NCI-H2029 treated with DMSO at 0.1 percent for 48 hours (cell line): ENCODE measurements around the gene YIPF6.
"Not testable (repeated sequence)": the region's sequence is repeated elsewhere in the genome, so short reads cannot be mapped to it uniquely, and the experiment has no call there.

Experiments used
- DNase-seq: peaks from one replicate; lab custom pipeline; 2025; lab: John Stamatoyannopoulos, UW

YIPF6 gene, protein sequence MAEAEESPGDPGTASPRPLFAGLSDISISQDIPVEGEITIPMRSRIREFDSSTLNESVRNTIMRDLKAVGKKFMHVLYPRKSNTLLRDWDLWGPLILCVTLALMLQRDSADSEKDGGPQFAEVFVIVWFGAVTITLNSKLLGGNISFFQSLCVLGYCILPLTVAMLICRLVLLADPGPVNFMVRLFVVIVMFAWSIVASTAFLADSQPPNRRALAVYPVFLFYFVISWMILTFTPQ

DNA sequence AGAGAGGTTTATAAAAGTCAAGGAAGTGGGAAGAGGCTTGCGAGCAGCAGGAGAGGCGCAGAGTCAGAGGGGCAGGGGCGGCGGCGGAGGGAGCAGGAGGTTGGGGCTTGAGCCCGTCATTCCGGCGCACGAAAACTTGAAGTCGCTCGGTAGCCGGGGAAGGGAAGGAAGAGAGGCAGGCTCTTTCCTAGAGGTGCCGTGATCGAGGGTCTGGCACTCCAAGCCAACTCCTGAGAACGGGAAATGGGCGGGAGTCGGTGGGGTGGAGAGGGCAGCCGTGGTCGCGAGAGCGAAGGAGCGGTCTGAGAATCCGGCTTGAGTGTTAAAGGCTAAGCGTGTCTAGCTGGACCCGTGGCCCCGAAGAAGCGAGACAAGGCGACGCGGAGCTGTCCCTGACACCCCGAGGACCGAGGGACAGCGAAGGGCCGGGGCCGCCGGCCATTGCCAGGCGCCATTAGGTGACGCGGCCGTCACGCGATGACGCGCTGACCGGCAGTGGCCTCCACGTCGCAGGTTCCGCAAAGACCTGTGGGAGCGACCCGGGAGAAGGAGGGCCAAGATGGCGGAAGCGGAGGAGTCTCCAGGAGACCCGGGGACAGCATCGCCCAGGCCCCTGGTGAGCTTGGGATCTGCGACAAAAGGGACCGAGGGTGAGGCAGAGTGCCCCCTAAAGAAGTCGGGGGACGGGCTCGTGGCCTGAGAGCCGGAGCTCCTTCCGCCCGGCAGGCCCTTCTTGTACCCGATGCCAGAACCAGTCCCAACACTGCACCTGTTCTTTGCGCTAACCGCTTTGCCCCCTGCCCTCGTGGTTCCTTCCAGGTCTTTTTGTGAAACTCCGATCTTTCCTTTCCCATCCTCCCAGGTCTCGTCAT is at the start of gene YIPF6:
YIPF6 (plus strand) TSS at position 544 of the 872 bp plus-strand sequence; CDS start at position 560, 16 bp downstream.
- DNase-seq, result peak; percentile 2

DNA sequence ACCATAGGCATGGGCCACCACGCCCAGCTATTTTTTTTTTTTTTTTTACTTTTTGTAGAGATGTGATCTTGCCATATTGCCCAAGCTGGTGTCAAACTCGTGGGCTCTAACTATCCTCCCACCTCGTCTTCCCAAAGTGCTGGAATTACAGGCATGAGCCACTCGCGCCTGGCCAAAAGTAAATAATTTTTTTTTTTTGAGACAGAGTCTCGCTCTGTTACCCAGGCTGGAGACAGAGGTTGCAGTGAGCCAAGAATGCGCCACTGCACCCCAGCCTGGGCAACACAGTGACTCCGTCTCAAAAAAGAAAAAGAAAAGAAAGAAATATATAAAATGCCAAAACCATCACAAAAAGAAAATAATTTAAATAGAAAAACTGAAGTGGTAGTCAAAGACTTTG is 47.1 kb upstream of the YIPF6 start:
- no peak for DNase-seq

DNA sequence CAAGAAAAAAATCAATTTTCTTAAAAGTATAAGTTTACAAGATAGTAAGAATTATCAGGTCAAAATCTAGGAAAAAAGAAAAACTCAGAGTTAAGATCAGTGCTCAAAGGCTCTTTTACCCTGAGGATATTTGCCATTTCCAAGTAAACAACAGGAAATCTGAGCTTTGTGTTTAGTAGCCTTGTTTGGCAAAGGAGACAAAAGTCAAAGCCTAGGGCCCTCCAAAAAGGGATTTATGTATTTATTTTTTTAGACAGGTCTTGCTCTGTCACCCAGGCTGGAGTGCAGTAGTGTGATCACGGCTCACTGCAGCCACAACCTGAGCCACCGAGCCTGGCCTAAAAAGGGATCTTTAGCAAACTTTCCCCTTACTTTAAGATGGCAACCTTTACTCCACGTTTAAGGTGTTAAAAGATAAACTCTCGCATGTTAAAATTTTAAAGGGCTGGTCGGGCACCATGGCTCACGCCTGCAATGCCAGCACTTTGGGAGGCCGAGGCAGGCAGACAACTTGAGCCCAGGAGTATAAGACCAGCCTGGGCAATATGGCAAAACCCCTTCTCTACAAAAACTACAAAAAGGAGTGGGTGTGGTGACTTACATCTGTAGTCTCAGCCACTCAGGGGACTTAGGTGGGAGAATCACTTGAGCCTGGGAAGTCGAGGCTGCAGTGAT is 44.2 kb upstream of the YIPF6 start:
- DNase-seq, result no peak

DNA sequence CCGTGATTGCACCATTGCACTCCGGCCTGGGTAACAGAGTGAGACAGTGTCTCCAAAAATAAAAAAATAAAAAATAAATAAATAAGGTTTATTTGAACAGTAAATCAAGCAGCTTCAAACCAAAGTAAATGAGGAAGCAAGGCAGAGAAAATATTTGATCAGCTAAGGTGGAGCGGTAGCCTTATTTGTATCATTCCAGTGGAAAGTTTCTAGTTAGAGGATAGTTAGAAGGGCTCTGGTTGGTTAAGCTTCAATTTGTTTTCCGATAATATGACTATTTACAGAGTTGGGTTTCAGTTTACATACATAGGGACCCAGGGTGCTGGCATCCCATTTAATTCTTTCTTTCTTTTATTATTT is 43.7 kb upstream of the YIPF6 start:
- no peak for DNase-seq

DNA sequence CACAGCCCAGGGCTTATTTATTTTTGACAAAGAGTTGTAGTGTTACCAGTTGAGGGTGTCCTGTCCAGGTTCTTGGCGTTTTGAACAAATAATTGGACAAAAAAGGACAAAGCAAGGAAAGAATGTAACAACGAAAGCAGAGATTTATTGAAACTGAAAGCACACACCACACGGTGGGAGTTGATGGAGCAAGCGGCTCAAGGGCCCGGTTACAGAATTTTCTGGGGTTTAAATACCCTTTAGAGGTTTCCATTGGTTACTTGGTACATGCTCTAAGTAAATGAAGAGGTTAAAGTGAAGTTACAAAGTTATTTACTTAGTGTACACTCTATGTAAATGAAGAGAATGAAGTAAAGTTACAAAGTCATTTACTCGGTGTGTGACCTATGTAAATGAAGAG is 37.8 kb upstream of the YIPF6 start:
- DNase-seq, result no peak

DNA sequence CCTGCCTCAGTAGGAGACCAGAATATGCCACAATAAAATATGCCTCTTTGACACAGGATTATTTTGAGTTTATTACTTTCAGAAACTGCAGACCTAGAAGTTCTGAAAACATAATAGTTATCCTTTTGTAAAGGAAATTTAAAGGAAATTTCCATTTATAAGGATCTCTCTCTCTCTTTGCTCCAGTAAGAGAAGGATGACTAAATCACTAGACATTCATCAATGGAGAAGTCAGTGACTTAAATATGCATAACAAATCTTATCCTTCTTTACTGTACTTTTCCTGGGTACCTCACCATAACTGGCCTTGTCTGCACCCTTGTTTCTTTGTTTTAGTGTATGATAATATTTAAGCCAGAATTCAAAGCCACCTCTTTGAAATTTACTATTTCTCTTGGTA is 37.3 kb upstream of the YIPF6 start:
- no peak for DNase-seq

DNA sequence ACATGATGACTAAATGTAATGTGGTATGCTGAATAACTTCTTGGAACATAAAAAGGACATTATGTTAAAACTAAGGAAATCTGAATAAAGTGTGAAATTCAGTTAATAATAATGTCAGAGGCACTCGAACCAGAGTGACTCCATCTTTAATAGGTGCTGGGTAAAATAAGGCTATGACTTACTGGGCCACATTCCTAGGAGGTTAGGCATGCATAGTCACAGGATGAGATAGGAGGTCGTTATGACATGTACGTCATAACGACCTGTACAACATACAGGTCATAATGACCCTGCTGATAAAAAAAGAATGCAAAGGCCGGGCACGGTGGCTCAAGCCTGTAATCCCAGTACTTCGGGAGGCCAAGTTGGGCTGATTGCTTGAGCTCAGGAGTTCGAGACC is 36.7 kb upstream of the YIPF6 start:
- no peak for DNase-seq

DNA sequence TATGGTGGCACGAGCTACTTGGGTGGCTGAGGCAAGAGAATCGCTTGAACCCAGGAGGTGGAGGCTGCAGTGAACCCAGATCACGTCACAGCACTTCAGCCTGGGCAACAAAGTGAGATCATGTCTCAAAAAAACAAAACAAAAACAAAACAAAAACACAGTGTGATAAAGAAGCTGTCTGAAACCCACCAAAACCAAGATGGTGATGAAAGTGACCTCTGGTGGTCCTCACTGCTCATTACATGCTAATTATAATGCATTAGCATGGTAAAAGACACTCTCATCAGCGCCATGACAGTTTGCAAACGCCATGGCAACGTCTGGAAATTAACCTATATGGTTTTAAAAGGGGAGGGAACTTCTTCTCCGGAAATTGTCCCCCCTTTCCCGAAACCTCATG is 36.2 kb upstream of the YIPF6 start:
- DNase-seq, result no peak

DNA sequence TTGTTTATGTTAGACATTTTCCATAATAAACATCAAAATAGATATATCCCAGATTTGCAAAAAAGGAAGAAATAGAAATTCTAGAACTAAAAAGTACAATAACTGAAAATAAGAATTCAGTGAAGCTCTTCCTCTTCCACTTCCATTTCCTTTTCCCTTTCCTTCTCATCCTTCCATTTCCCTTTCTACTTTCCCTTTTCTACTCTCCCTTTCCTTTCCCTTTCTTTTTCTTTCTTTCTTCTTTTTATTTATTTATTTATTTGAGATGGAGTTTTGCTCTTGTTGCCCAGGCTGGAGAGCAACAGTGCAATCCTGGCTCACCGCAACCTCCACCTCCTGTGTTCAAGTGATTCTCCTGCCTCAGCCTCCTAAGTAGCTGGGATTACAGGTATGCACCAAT is 35.0 kb upstream of the YIPF6 start:
- DNase-seq, result no peak

DNA sequence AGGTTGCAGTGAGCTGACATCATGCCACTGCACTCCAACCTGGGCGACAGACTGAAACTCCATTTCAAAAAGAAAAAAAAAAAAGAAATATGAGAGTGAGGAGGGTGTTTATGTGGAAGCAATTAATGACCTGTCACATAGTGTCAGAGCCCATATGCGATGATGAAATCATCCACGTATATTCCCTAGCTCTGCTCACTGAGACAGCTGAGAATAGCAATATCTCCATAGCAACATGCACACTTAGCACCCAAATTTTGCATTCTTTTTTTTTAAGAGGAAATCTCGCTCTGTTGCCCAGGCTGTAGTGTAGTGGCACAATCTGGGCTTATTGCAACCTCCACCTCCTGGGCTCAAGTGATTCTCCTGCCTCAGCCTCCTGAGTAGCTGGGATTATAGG is 34.1 kb upstream of the YIPF6 start:
- DNase-seq, result no peak

DNA sequence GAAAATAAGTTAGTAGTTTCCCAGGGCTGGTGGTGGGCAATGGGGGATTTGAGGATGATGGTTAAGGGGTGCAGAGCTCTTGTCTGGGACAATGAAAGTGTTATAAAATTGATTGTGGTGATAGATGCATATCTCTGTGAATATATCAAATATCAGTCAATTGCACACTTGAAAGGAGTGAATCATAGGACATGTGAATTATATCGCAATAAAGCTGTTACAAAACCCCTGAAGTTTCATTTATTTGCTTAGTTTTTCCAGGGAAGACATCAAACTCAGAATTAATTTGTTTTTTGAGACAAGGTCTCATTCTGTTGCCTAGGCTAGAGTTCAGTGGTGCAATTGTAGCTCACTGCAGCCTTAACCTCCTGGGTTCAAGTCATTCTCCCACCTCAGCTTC is 17.9 kb upstream of the YIPF6 start:
- DNase-seq, result no peak

DNA sequence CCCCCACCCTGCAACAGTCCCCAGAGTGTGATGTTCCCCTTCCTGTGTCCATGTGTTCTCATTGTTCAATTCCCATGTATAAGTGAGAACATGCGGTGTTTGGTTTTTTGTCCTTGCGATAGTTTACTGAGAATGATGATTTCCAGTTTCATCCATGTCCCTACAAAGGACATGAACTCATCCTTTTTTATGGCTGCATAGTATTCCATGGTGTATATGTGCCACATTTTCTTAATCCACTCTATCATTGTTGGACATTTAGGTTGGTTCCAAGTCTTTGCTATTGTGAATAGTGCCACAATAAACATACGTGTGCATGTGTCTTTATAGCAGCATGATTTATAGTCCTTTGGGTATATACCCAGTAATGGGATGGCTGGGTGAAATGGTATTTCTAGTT is 12.7 kb upstream of the YIPF6 start:
- DNase-seq, result not testable (repeated sequence)

DNA sequence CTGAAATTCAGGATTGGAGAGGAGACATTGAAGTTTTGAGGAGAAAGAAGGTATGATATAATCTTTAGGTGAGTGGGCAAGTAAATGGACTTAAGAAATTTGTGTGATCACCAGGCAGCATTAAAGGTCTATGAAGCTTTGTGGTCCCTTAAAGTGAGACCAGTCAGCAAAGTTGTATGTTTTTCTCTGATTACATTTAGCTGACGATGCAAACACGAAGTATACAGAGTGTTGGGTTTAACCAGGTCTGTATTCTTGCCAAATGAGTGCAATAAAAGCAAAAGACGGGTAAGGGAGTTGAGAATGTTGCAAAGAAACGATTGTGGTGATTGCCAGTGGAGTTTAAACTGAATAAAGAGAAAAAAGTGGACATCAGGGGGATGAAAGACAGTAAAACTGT is 11.6 kb upstream of the YIPF6 start:
- DNase-seq, result no peak

DNA sequence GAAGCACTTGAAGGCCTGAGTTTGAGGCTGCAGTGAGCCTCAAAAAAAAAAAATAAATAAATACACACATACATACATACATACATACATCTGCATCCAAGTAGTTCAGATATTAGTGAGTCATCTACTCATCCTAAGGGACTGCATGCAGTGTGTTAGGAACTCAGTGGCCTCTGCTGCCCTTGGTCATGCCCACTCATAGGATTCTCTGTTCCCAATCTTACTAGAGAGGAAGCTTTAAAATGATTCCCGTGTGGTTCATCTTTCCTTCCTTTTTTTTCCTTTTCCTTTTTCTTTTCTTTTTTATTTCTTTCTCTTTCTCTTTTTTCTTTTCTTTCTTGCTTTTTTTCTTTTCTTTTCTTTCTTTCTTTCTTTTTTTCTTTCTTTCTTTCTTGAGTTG is 10.9 kb upstream of the YIPF6 start:
- no peak for DNase-seq

DNA sequence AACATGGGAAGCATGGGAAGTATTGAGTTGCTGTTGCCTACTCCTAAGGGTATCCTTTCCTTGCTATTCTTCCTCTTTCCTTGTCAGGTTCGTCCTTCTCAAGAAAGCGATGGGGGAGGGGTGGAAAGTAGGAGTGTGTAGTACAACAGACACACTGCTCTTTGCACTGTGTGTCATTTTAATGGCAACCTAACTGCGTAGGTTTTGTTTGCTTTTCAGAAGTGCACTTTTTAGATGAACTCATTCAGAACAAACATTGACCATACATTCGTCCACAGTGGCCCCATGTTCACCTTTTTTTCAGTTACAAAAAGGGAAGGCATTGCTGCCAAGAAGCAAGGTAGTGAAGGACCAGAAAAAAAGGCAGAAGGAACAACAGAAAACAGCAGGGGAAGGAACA is 10.2 kb upstream of the YIPF6 start:
- DNase-seq, result no peak

DNA sequence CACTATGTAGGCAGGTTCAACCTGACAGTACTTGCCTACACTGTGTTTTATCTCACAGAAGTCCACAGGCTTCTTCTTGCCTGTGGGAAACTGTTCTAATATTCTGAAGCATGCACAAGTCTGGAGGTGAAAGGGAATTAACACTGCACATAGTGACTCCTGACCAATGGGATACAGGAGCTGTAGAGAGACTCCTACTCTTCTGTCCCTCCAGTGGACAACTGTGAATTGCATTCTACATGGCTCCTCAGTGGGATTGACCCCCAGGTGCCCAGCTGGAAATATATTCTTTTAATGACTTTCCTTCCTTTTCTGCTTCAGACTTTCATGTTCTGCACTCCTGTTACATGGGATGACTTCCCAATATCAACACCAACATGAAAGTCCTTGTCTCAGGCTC is 8.2 kb upstream of the YIPF6 start:
- no peak for DNase-seq

DNA sequence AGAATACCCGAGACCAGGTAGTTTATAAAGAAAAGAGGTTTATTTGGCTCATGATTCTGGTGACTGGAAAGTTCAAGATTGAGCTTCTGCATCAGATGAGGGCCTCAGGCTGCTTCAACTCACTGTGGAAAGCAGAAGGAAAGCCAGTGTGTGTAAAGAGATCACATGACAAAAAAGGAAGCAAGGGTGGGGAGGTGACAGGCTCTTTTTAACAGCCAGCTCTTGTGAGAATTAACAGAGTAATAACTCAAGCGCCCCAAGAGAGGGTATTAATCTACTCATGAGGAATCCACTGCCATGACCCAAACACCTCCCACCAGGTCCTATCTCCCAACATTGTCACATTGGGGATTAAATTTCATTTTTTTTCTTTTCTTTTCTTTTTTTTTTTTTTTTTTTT is 6.3 kb upstream of the YIPF6 start:
- DNase-seq, result no peak

DNA sequence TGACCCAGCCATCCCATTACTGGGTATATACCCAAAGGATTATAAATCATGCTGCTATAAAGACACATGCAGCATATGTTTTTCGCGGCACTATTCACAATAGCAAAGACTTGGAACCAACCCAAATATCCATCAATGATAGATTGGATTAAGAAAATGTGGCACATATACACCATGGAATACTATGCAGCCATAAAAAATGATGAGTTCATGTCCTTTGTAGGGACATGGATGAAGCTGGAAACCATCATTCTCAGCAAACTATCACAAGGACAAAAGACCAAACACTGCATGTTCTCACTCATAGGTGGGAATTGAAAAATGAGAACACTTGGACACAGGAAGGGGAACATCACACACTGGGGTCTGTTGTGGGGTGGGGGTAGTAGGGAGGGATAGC is 5.1 kb upstream of the YIPF6 start:
- not testable (repeated sequence) for DNase-seq

DNA sequence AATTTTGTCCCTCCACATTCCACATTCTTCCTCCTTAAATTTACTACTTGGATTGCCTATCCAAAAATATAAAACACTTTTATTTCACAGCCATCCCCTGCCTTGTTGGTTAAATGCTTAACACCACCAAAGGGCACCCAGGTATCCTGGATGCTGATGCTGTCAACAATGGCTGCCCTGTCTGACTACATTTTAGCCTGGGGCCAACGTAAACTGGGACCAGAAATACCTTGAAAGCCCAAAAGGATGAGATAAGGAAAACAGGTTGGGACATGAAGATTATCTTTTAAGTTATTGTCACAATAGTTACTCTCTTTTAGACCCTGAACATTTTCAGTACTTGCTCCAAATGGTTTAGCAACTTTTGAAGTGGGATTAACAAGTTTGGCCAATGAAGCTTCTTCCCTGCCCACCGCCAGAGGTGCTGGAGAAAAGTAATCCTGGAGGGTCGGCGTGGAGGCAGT is 775 bp upstream of the YIPF6 start:
- DNase-seq, result no peak

DNA sequence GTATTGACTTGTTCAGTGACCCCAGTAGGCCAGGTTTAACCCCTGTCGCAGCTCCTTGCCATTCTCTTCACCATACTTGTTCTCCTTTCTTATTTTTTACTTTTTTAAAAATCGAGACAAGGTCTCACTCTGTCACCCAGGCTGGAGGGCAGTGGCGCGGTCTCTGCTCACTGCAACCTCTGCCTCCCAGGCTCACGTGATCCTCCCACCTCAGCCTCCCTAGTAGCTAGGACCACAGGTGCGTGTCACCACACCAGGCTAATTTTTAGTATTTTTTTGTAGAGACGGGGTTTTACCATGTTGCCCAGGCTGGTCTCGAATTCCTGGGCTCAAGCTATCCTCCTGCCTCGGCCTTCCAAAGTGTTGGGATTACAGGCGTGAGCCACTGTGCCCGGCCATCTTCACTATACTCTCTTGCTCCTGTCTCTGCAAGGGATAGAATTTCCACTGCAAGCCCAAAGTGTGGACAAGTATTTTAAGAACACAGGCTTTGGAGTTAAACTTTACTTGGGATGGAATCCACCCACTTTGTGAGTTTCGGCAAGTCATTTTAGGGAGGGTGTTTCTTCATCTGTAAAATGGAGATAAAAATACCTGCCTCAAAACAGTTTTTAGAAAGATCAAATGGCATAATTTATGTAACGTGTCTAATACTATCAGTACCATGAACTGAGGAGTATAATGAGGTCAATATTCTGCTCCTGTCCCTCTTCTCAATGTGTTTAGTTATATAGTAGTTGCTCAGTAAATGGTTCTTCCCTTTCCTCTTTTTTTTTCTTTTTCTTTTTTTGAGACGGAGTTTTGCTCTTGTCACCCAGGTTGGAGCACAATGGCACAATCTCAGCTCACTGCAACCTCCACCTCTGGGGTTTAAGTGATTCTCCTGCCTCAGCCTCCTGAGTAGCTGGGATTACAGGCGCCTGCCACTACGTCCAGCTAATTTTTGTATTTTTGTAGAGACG is 973 bp downstream of the YIPF6 start:
- no peak for DNase-seq

DNA sequence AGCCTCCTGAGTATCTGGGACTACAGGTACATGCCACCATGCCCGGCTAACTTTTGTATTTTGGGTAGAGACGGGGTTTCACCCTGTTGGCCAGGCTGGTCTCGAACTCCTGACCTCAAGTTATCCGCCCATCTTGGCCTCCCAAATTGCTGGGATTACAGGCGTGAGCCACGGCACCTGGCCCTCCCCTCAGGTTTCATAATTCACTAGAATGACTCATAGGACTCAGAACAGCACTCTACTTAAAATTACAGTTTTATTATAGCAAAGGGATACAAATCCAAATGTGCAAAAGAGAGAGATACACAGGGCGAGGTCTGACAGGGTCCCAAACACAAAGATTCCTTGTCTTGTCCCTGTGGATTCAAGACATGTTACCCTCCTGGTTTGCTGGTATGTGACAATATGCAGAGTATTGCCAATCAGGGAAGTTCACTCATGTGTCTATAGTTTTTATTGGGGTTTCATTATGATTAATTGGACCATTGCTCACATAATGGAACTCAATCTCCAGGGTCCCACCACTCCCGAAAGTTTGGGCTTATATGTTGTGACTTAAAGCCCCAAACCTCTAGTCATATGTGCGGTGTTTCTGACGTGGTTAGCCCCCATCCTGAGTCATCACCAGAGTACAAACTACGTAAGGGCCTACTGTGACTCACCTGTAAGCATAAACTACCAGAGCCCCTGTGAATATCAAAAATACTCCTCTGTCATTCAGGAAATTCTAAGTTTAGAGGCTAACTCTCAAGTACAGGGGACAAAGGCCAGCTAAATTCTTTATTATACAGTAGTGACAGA is 5.2 kb downstream of the YIPF6 start:
- no peak for DNase-seq
